Activated CD4-positive, alpha-beta T cell treated with anti-CD3 and anti-CD28 coated beads, Interleukin-2, amount 50 U/mL, for 16 hours (primary cell): ENCODE results near the gene RTP3.

Source experiments
- DNase-seq: peaks from one replicate; pipeline ENCODE4 v3.0.0-alpha.2; 2020

RTP3 gene

DNA sequence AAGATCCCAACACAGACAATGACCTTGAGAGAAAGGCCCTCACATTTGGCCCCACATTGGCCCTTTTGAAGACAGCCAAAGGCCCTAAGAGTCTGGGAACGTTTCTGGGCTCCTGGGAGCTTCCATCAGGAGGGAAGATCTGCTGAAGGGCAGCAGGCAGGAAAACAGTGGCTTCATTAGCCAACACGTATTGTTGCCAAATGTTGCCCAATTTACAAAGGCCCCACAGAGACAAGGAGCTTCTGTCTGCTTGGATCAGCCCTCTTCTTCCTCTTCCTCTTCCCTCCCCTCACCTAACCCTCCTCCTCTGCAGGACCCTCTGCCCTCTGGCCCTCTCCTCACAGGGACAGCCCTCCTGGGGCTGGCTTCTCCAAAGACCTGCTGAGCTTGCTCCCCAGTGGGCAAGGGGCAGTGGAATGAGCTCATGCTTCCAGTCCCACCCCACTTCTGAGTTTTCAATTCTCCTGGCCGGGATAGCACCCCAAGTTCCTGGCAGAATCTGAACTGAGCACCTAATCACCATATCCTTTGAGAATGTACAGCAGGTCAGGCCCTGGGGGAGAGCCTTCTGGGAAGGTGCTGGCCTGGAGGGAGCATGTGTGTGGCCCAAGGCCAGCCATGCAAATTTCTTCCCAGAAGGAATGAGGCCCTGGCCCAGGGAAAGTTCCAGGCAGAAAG, 28.0 kb upstream of the RTP3 start:
- no peak for DNase-seq

GRCh38 chr3:46470831-46471230, 26.9 kb upstream of the RTP3 start:
- DNase-seq: no peak

DNA sequence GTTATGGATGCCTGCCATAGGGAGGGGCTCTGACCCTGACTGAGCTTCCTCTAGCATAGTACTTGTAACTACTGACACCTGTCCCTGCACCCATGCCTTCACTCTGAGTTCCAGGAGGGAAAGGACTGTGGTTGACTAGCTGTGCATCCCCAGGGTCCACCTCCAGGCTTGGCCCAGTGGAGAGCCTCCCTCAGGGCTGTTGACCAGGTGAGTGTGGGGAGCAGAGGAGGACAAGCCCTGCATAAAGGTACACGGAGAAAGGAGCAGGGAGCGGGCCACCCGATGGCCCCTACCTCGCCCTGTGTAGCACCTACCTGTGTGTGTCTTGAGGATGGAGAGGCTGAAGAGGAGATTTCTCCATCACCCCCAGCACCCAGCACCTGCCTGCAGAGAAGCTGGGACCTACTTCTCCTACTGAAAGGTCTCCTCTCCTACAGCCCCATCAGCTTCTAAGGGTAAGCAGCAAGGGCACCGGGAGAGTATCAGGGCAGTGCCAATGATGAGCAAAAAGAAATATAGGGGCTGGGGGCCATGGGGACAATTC, 26.3 kb upstream of the RTP3 start:
- DNase-seq: no peak

DNA sequence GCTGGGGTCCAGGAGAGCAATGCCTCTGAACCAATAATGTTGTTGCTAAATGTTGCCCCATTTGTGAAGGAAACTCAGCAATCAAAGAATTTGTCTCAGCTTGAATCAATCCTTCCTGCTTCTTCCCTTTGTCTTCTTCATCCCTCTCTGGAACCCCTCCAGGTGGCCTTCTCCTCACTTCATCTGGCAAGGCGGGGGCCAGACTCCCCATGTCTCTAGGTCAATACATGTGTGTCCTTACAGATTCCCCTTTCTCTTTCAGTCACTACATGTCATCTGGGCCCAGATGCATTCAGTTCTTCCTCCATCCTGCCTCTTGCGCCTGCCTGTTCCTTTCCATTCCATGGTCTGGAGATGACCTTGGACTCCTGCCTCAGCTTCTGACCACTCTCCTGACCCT, 25.0 kb upstream of the RTP3 start:
- no peak for DNase-seq

DNA sequence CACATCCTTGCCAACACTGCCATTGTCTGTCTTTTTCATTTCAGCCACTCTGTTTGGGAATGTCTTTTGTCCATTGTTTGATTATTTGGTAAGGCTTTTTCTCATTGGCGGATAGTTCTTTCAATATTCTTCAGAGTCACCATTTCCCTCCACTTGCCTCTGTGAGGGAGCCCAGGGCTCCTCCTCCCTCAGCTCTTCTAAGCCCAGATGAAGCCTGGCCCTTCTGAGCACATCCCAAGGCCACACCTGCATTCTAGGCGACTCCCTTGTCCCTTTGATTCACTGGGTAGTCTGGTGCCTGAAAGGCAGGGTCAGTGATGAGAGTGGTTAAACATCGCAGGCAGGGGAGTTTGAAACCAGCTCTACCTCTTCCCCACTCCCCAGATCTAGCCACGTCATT, 20.6 kb upstream of the RTP3 start:
- DNase-seq: no peak

- no peak for DNase-seq
Measured at GRCh38 chr3:46477756-46478155, 20.0 kb upstream of the RTP3 start.

DNA sequence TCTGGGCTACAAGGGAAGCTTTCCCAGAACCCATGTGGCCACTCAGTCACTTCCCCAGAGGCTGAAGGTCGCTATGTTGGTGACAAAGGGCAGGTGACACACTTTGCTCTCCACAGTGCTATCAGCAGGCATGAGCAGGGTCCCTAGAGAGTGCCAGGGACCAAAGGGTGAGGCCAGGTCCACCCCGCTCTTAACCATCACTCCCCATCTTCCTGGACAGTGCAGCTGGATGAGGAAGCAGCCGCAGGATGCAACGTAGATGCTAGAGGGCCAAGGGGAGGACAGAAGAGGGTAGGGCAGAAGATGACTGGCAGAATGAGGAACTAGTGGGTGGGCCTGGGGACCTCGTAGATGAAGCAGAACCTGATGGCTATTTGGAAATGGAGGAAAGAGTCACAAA, 19.4 kb upstream of the RTP3 start:
- no peak for DNase-seq

- DNase-seq: no peak
Measured at GRCh38 chr3:46479021-46479420, 18.8 kb upstream of the RTP3 start.

- no peak for DNase-seq
Measured at GRCh38 chr3:46479696-46480095, 18.1 kb upstream of the RTP3 start.

DNA sequence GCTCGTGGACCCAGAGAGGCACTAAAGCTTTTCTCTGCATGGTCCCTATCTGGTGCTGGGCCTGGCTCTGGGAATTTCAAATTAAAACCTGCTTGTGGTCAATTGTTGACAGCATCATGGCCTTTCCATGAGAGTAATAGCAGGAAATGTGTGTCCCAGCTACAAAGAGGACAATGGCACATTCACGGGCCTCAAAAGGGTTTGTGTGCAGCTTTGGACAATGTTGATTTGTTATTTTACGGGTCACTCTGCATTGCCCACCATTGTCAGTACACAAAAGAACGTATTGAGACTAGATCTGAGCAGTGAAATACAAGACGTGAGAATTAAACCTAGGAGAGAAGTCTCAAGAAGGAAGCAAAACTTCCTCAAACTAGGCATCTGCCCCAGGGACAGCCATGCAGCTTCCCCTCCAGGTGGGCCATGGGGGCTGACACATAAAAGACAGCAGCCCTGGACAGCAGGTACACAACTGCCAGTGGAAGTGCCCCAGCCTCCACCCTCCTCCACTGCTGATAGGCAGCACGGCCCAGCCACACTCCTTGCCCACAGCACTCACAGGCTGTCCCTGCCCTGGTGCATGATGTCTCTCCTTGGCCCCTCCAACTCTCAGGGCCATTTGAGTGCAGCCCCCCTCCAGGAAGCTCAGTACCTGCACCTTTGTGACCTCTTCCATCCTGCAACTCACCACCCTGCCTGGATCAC, 17.1 kb upstream of the RTP3 start:
- DNase-seq: no peak

GRCh38 chr3:46481636-46482035, 16.1 kb upstream of the RTP3 start:
- DNase-seq: no peak

DNA sequence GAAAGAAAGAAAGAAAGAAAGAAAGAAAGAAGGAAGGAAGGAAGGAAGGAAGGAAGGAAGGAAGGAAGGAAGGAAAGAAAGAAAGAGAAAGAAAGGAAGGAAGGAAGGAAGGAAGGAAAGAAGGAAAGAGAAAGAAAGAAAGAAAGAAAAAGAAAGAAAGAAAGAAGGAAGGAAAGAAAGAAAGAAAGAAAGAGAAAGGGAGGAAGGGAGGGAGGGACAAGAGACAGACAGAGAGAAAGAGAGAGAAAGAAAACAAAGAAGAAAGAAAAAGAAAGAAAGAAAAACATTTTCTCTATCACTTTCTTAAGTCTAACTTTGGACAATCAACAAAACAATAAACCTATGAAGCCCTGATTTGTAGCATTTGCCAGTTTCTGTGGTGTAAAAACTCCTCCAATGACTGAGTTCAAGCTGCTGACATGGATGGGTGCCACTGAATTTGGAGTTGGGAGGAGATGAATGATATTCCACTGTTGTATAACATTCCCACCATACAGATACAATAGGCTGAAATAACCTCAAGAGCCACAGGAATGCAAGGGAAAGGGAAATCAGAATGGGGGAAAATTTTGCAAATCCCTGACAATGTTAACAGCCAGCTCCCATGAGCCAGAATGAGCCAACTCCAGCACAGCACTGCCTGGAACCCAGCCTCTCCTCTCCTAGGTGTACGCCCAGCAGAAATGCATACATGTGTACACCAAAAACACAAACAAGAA, 15.0 kb upstream of the RTP3 start:
- no peak for DNase-seq

GRCh38 chr3:46483825-46484224, 14.0 kb upstream of the RTP3 start:
- DNase-seq: no peak

DNA sequence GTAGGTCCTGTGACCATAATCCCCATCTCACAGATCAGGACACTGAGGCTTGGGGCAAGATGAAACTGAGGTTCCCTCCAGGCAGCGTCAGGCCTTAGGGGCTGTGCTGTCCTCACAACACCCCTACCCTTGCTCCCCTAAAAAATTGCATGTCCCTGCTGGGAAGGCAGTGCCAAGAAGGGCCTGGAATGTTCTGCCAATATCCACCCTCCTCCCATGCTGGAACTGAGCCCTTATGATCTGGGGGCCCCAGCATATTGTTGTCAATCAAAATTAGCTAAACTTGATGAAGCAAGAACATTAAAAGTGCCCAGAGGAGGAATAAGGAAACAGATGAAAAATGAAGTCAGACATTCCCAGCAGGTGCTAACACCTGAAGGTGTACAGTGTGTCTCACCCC, 13.4 kb upstream of the RTP3 start:
- no peak for DNase-seq

GRCh38 chr3:46484911-46485778, 12.6 kb upstream of the RTP3 start:
- DNase-seq: no peak

DNA sequence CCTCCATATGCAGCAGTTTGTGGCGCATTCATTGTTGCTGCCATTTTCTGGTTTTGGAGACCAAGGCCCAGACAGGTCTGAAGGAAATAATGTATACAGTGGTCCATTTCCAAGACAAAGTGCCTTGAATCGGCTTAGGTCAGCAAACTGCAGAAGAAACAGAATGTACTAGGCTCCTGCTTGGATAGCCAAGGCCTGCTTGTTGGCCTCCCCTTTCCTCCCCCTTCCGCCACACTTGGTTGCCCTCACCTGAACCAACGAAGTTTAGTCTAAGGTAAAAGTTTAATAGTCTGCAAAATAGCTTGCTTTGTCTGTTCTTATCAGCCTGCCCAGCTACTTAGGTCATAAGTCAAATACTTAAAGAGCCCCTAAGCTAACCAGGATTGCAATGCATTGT, 12.0 kb upstream of the RTP3 start:
- DNase-seq: no peak

- DNase-seq: peak; percentile 95
Measured at GRCh38 chr3:46488735-46489361, 8.9 kb upstream of the RTP3 start.

DNA sequence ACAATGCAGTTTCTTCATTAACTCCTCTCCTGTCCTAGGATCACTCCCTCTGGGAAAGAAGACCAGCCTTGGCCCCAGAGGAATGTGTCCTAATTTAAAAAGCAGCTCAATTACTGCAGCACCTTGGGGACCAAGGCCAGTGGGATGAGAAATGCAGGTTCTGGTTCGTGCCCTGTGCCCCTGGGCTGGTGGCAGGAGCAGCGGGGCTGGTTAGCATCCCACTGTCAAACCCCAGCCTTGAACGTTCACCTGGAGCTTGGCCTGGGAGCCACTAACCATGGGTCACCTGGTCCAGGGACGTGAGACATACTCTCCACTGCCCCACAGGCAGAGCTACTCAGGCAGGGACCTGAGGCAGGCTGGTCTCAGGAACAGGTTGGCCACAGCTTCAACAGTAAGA, 8.4 kb upstream of the RTP3 start:
- DNase-seq: no peak

DNA sequence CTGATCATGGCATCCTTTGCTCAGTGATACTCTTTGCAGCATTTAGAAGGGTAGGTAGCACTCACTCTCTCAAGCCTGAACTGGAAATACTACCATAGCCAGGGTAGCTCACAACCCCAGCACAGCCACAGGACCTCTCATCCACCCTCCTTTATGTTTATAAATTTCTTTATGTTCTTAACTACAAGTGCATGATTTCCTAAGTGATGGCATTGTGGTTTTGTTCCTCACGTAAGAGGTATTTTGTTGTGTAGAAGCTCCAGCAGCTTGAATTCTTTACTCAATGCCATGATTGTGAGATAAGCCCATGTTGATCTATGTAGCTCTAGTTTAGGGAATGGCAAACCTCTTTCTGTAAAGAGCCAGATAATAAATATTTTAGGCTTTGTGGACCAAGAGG, 7.9 kb upstream of the RTP3 start:
- no peak for DNase-seq

DNA sequence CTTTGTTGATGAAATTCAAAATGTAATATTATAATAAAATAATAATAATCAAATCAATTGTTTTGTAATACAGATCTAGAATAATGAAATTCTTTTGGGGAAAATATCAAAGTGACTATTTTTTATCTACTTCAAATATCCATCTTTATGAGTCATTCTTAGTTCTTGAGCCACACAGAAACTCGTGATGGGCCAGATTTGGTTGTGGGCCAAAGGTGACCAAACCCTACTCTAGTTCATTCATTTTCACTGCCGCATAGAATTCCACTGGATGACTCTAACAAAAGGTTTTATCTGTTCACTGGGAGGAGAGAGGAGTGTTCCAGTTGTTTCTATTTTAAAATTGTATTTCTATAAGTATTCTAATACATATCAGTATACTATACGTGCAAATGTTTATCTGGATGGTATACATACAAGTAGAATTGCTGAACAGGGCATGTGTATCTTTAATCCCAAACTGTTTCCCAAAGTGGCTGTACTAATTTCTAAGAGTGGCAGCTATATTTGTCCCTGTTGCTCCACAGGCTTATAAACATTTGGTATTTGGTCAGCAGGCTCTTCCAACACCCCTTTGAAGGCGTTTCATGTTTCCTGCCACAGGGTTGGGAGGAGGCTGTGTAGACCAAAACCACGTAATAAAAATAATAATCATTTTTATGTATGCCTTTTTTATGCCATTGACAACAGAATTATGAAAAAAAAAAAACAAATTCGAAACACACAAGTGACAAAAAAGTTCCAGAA, 7.3 kb upstream of the RTP3 start:
- no peak for DNase-seq
